Measurements from ENCODE around the gene SERPINA3. TPM values are rescaled to one million over a fixed set of nuclear protein-coding genes. Genes with fewer than 3 reads are reported as not detected.

The SERPINA3 gene
- polyA plus RNA-seq, 1 donor (not counting 4 experiments of a cell fraction or from before 2014, with no cell fraction given): 0.50 TPM

GRCh38 chr14:94613720-94614644, 1.8 kb downstream of the SERPINA3 start:
- H3K9me1 ChIP-seq (ENCODE audit: control insufficient read depth, extremely low read depth, insufficient read depth, low read length): no peaks in the 10 kb centered on the region
- no peaks in the 10 kb centered on the region for H3K36me3 ChIP-seq (ENCODE audit: control insufficient read depth in 2 of 2, extremely low read depth in 1 of 2, insufficient read depth in 2 of 2, low read length in 2 of 2)
- peaks cover 2% of the 10 kb centered on the region for H3K9me3 ChIP-seq (ENCODE audit: control insufficient read depth, low read depth, low read length)
- H2AFZ ChIP-seq (ENCODE audit: control insufficient read depth, low read length): no peak overlapping the region
- H3K27me3 ChIP-seq (ENCODE audit: control insufficient read depth, extremely low read depth, insufficient read depth, low read length): no peaks in the 10 kb centered on the region
- FAIRE-seq (no peak), DNase-seq (ENCODE audit: low read depth, low spot score) (no peak)
- no peak for TF ChIP-seq EZH2 (IDR thresholded peaks at IDR 0.05; ENCODE audit: low read length)
- TF ChIP-seq, protein P1, sequence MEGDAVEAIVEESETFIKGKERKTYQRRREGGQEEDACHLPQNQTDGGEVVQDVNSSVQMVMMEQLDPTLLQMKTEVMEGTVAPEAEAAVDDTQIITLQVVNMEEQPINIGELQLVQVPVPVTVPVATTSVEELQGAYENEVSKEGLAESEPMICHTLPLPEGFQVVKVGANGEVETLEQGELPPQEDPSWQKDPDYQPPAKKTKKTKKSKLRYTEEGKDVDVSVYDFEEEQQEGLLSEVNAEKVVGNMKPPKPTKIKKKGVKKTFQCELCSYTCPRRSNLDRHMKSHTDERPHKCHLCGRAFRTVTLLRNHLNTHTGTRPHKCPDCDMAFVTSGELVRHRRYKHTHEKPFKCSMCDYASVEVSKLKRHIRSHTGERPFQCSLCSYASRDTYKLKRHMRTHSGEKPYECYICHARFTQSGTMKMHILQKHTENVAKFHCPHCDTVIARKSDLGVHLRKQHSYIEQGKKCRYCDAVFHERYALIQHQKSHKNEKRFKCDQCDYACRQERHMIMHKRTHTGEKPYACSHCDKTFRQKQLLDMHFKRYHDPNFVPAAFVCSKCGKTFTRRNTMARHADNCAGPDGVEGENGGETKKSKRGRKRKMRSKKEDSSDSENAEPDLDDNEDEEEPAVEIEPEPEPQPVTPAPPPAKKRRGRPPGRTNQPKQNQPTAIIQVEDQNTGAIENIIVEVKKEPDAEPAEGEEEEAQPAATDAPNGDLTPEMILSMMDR (optimal IDR thresholded peaks at IDR 0.05 in 1 of 3, IDR thresholded peaks at IDR 0.05 in 1 of 3, conservative IDR thresholded peaks at IDR 0.05 in 1 of 3; ENCODE audit: extremely low read depth in 1 of 3, insufficient read depth in 2 of 3, low read length in 3 of 3): no peak
- H3K4me1 ChIP-seq (ENCODE audit: control insufficient read depth, extremely low read depth, insufficient read depth, low read length): peaks cover 9% of the 10 kb centered on the region
- no peaks in the 10 kb centered on the region for H3K79me2 ChIP-seq (ENCODE audit: control insufficient read depth, insufficient read depth, low read length)
- H3K9ac ChIP-seq (ENCODE audit: control insufficient read depth, extremely low read depth, insufficient read depth, low read length): no peak overlapping the region
- H3K4me3 ChIP-seq (ENCODE audit: control insufficient read depth in 2 of 3, extremely low read depth in 1 of 3, insufficient read depth in 2 of 3, low read depth in 1 of 3, low read length in 3 of 3): no peak overlapping the region
- H3K4me2 ChIP-seq (ENCODE audit: control insufficient read depth, extremely low read depth, insufficient read depth, low read depth, low read length): no peak overlapping the region
- H4K20me1 ChIP-seq (ENCODE audit: control insufficient read depth, extremely low read depth, insufficient read depth, low read length): no peaks in the 10 kb centered on the region
- no peak overlapping the region for H3K27ac ChIP-seq (ENCODE audit: control insufficient read depth, insufficient read depth, low read length)
- dilution Hi-C loops (cut with MboI; ENCODE audit: extremely low pct_ligation_motif_present, low sequenced_read_pairs): no loop called here

GRCh38 chr14:94614802-94615201, 2.6 kb downstream of the SERPINA3 start:
- TF ChIP-seq, protein P1 (optimal IDR thresholded peaks at IDR 0.05 in 1 of 3, IDR thresholded peaks at IDR 0.05 in 1 of 3, conservative IDR thresholded peaks at IDR 0.05 in 1 of 3; ENCODE audit: extremely low read depth in 1 of 3, insufficient read depth in 2 of 3, low read length in 3 of 3): no peak
- TF ChIP-seq EZH2 (IDR thresholded peaks at IDR 0.05; ENCODE audit: low read length): no peak
- H3K36me3 ChIP-seq (ENCODE audit: control insufficient read depth in 2 of 2, extremely low read depth in 1 of 2, insufficient read depth in 2 of 2, low read length in 2 of 2): no peaks in the 10 kb centered on the region
- no peak overlapping the region for H2AFZ ChIP-seq (ENCODE audit: control insufficient read depth, low read length)
- H3K4me1 ChIP-seq (ENCODE audit: control insufficient read depth, extremely low read depth, insufficient read depth, low read length): peaks cover 5% of the 10 kb centered on the region
- H3K9ac ChIP-seq (ENCODE audit: control insufficient read depth, extremely low read depth, insufficient read depth, low read length): no peak overlapping the region
- H3K9me3 ChIP-seq (ENCODE audit: control insufficient read depth, low read depth, low read length): peaks cover 3% of the 10 kb centered on the region
- no peak overlapping the region for H3K4me2 ChIP-seq (ENCODE audit: control insufficient read depth, extremely low read depth, insufficient read depth, low read depth, low read length)
- no peaks in the 10 kb centered on the region for H3K9me1 ChIP-seq (ENCODE audit: control insufficient read depth, extremely low read depth, insufficient read depth, low read length)
- H3K27me3 ChIP-seq (ENCODE audit: control insufficient read depth, extremely low read depth, insufficient read depth, low read length): no peaks in the 10 kb centered on the region
- H3K4me3 ChIP-seq (ENCODE audit: control insufficient read depth in 2 of 3, extremely low read depth in 1 of 3, insufficient read depth in 2 of 3, low read depth in 1 of 3, low read length in 3 of 3): no peak overlapping the region
- no peaks in the 10 kb centered on the region for H3K79me2 ChIP-seq (ENCODE audit: control insufficient read depth, insufficient read depth, low read length)
- dilution Hi-C loops (cut with MboI; ENCODE audit: extremely low pct_ligation_motif_present, low sequenced_read_pairs): no loop called here
- no peaks in the 10 kb centered on the region for H4K20me1 ChIP-seq (ENCODE audit: control insufficient read depth, extremely low read depth, insufficient read depth, low read length)
- DNase-seq (ENCODE audit: low read depth, low spot score) (no peak), FAIRE-seq (no peak)
- H3K27ac ChIP-seq (ENCODE audit: control insufficient read depth, insufficient read depth, low read length): no peak overlapping the region
